ENCODE data around the gene GPR141. TPM values are rescaled to one million over a fixed set of nuclear protein-coding genes. Genes with fewer than 3 reads are reported as not detected.
A peak's percentile ranks its signal among the peaks of the same experiment; 100 is the strongest.

Gene GPR141
- total RNA-seq, 1 donor from 2014 or later: 0.33 TPM

DNA sequence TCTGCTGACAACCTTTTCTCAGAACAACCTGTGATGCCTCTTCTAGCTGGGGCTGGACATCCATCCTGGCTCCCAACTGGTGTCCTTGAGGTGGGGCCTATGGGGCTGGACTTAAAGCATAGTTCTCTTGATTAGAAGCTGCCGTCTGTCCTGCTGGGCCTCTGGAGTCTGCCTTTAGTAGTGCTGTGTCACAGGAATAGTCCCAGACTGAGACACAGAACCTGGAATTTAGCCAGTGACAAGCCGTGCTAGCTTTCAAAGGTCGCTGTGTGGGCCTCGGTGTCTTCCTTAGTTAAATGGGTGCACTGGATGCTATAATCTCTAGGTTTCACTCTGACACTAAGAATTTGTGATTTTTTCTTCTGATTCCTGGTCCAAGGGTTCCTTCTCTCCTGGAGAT is 41.2 kb downstream of the GPR141 start:
- H3K36me3 ChIP-seq: no peaks in the 10 kb centered on the region
- DNase-seq: no peak
- no peaks in the 10 kb centered on the region for H3K27me3 ChIP-seq (ENCODE audit: low read depth)
- H3K4me3 ChIP-seq: no peak overlapping the region
- H3K27ac ChIP-seq (replicated peaks): no peak overlapping the region
- no peak for TF ChIP-seq CTCF (IDR thresholded peaks at IDR 0.05; ENCODE audit: borderline replicate concordance)
- H3K9me3 ChIP-seq (replicated peaks): no peaks in the 10 kb centered on the region
- intact Hi-C loops (cut with micrococcal nuclease): no loop called here
- H3K4me1 ChIP-seq: peaks cover 13% of the 10 kb centered on the region

- Histone ChIP-seq H3K4me1 (peaks cover 22% of the 10 kb centered on the region), H3K9me3 (replicated peaks) (no peaks in the 10 kb centered on the region), H3K4me3 (no peak overlapping the region), H3K27me3 (ENCODE audit: low read depth) (no peaks in the 10 kb centered on the region), H3K27ac (replicated peaks) (no peak overlapping the region), H3K36me3 (no peaks in the 10 kb centered on the region)
- DNase-seq: no peak
- intact Hi-C loops (cut with micrococcal nuclease): no loop called here
- TF ChIP-seq CTCF (IDR thresholded peaks at IDR 0.05; ENCODE audit: borderline replicate concordance): no peak
Observed at GRCh38 chr7:37726016-37726415, 42.5 kb downstream of the GPR141 start.

- TF ChIP-seq CTCF (IDR thresholded peaks at IDR 0.05; ENCODE audit: borderline replicate concordance): no peak
- intact Hi-C loops (cut with micrococcal nuclease): no loop called here
- peaks cover 29% of the 10 kb centered on the region for H3K4me1 ChIP-seq
- no peaks in the 10 kb centered on the region for H3K9me3 ChIP-seq (replicated peaks)
- H3K27ac ChIP-seq (replicated peaks): peak overlapping the region; percentile 6
- H3K36me3 ChIP-seq: no peaks in the 10 kb centered on the region
- no peaks in the 10 kb centered on the region for H3K27me3 ChIP-seq (ENCODE audit: low read depth)
- no peak overlapping the region for H3K4me3 ChIP-seq
- no peak for DNase-seq
Observed at GRCh38 chr7:37728747-37729146, 45.2 kb downstream of the GPR141 start.

- Histone ChIP-seq H3K27ac (replicated peaks) (peak overlapping the region; percentile 6), H3K9me3 (replicated peaks) (no peaks in the 10 kb centered on the region), H3K4me3 (no peak overlapping the region), H3K27me3 (ENCODE audit: low read depth) (no peaks in the 10 kb centered on the region), H3K36me3 (no peaks in the 10 kb centered on the region), H3K4me1 (peaks cover 29% of the 10 kb centered on the region)
- intact Hi-C loops (cut with micrococcal nuclease): no loop called here
- DNase-seq: no peak
- no peak for TF ChIP-seq CTCF (IDR thresholded peaks at IDR 0.05; ENCODE audit: borderline replicate concordance)
Observed at GRCh38 chr7:37729181-37729580, 45.6 kb downstream of the GPR141 start.

GRCh38 chr7:37730501-37730900 is 46.9 kb downstream of the GPR141 start:
- TF ChIP-seq CTCF (IDR thresholded peaks at IDR 0.05; ENCODE audit: borderline replicate concordance): no peak
- Histone ChIP-seq H3K36me3 (no peaks in the 10 kb centered on the region), H3K9me3 (replicated peaks) (no peaks in the 10 kb centered on the region), H3K27me3 (ENCODE audit: low read depth) (no peaks in the 10 kb centered on the region), H3K27ac (replicated peaks) (no peak overlapping the region), H3K4me3 (no peak overlapping the region), H3K4me1 (peaks cover 29% of the 10 kb centered on the region)
- DNase-seq: no peak
- intact Hi-C loops (cut with micrococcal nuclease): no loop called here

DNA sequence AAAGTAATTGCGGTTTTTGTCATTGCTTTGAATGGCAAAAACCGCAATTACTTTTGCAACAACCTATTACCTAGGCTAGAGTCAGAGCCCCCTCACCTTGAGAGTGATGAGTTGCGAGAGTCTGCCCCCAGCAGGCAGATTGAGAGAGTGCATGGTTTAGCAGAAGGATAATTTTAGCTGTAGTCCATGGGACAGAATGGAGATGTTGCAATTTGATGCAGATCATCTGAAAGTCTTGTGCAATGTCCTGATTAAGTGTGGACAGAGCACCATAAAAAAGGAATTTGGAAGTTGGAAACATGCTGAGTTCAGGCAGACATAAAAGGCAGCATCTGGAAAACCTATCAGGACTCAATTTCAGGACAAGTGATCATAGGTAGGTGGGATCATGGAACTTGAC is 48.7 kb downstream of the GPR141 start:
- peaks cover 29% of the 10 kb centered on the region for H3K4me1 ChIP-seq
- no peaks in the 10 kb centered on the region for H3K36me3 ChIP-seq
- peak; percentile 61 for TF ChIP-seq CTCF (IDR thresholded peaks at IDR 0.05; ENCODE audit: borderline replicate concordance)
- H3K9me3 ChIP-seq (replicated peaks): no peaks in the 10 kb centered on the region
- no peak for DNase-seq
- H3K27ac ChIP-seq (replicated peaks): no peak overlapping the region
- intact Hi-C loops (cut with micrococcal nuclease): no loop called here
- H3K27me3 ChIP-seq (ENCODE audit: low read depth): no peaks in the 10 kb centered on the region
- no peak overlapping the region for H3K4me3 ChIP-seq
